Bronchial epithelial cell (primary cell): ENCODE results near the gene SLC44A3. TPM values are rescaled to one million over a fixed set of nuclear protein-coding genes. Genes with fewer than 3 reads are reported as not detected.
A peak's percentile ranks its signal among the peaks of the same experiment; 100 is the strongest.

ENCODE experiments used
- DNase-seq: peaks from one replicate; pipeline ENCODE4 v3.0.0-alpha.2; 2010; ENCODE audit warnings: low read depth
- FAIRE-seq: peaks from 2 replicates; lab custom pipeline; 2011; peaks lifted over from hg19 to GRCh38; lab: Jason Lieb, UNC
- H3K27me3 ChIP-seq: 2 replicates; pipeline ENCODE4 v1.5.1; 2011; ENCODE audit warnings: low read length; ENCODE audit not compliant: control insufficient read depth, insufficient read depth
- H3K36me3 ChIP-seq: 2 replicates; pipeline ENCODE4 v1.5.1; 2011; ENCODE audit warnings: low read length; ENCODE audit not compliant: control insufficient read depth, insufficient read depth
- H3K4me3 ChIP-seq: 2 replicates; pipeline ENCODE4 v1.5.1; 2011; ENCODE audit warnings: mild to moderate bottlenecking, low read depth, low read length, control low read depth
- CTCF ChIP-seq: IDR thresholded peaks from 2 replicates; pipeline ENCODE4 v1.5.1; 2011; ENCODE audit warnings: mild to moderate bottlenecking, moderate library complexity, low read length, control low read depth, inconsistent platforms; ENCODE audit not compliant: insufficient read depth, severe bottlenecking
- total RNA-seq: library from RNA; depleted of rRNA; stranded (reverse); fragments of >200 nt; gene quantifications from 2 replicates; pipeline ENCODE4 v1.2.1, GENCODE V29; 2014

Gene SLC44A3
- total RNA-seq, 1 donor from 2014 or later, result 2.4 TPM

- Histone ChIP-seq H3K4me3 (no peak overlapping the region), H3K36me3 (peaks cover 6% of the 10 kb centered on the region), H3K27me3 (no peaks in the 10 kb centered on the region)
- no peak for DNase-seq
- no peak for TF ChIP-seq CTCF
- no peak for FAIRE-seq
Measured at GRCh38 chr1:94894630-94895029, 74.5 kb downstream of the SLC44A3 start.

GRCh38 chr1:94895518-94895917 lies 75.4 kb downstream of the SLC44A3 start:
- no peak for FAIRE-seq
- no peak for TF ChIP-seq CTCF
- Histone ChIP-seq H3K36me3 (peaks cover 7% of the 10 kb centered on the region), H3K27me3 (no peaks in the 10 kb centered on the region), H3K4me3 (no peak overlapping the region)
- no peak for DNase-seq

DNA sequence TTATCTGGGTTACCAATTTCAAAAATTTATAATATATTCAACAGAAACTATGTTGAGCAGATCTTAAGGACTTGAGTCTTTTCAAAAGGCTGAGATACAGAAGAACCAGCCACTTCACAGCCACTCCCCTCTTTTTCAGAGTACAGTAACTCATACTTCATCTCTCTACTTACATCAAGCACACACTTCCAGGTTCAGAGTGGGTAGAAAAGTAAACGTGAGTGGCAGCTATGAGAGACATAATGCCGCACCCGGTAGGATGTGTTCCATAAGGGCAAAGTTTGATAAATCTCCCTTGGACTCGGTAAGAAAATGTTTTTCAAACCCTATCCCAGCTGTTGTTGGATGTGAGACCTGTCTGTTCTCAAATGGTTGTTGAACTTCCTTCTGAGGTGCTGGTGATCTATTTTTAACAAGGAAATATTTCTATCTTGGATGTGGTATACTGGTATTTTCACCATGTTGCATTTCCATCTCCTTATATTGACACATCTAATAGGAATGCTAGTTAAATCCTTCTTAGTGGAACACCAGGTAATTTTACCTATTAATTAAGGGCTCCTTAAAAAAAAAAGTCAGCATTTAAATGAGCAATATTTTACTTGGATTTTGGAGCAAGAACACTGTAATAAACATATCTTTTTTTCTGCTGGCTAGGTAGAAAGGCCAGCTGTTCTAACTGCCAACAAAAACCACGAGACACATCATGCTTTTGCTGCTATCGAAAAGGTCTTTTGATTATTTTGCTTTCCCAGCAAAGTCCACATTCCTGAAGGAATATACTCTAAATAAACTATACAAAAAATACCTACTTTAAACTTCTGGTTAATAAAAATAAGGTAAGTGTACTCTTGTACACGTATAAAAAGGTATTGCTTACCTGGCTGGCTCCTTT lies 78.6 kb downstream of the SLC44A3 start:
- no peak for TF ChIP-seq CTCF
- FAIRE-seq (no peak), DNase-seq (peak; percentile 21)
- Histone ChIP-seq H3K4me3 (no peak overlapping the region), H3K36me3 (peaks cover 8% of the 10 kb centered on the region), H3K27me3 (no peaks in the 10 kb centered on the region)

DNA sequence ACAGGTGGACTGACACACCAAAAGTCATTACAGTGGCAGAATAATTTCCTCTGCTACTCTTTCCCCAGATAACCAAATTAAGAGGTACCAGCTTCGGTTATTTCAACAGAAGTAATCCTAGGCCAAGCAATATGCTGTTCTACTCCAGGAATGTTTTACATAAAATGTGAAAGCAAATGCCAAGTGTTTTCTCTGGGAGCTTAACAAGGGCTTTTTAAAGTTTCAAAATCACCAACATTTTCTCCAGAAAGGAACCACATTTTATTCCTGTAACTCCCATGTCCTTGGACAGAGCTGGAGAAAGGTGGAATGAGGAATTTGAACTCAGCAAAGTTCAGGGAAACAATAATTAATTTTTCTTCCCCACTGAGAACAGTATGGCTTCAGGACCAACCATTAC lies 79.6 kb downstream of the SLC44A3 start:
- no peak for TF ChIP-seq CTCF
- no peak for DNase-seq
- H3K4me3 ChIP-seq, result no peak overlapping the region
- H3K27me3 ChIP-seq, result no peaks in the 10 kb centered on the region
- peaks cover 8% of the 10 kb centered on the region for H3K36me3 ChIP-seq
- no peak for FAIRE-seq

GRCh38 chr1:94901841-94902240 lies 81.7 kb downstream of the SLC44A3 start:
- FAIRE-seq (no peak), DNase-seq (no peak)
- Histone ChIP-seq H3K36me3 (peaks cover 9% of the 10 kb centered on the region), H3K27me3 (no peaks in the 10 kb centered on the region), H3K4me3 (no peak overlapping the region)
- no peak for TF ChIP-seq CTCF
